SW480 (cell line): ENCODE measurements around the gene EIF3K.

Source experiments
- DNase-seq: peaks from one replicate; pipeline ENCODE4 v3.0.0-alpha.2; 2016; ENCODE audit warnings: low spot score

The EIF3K gene

GRCh38 chr19:38665950-38666662, 47.1 kb downstream of the EIF3K start:
- DNase-seq, result peak; percentile 90

GRCh38 chr19:38666663-38667511, 47.9 kb downstream of the EIF3K start:
- DNase-seq, result no peak

- DNase-seq, result no peak
Observed at GRCh38 chr19:38667661-38668171, 48.7 kb downstream of the EIF3K start.

- peak; percentile 83 for DNase-seq
Observed at GRCh38 chr19:38669552-38669951, 50.6 kb downstream of the EIF3K start.

- DNase-seq, result peak; percentile 97
Observed at GRCh38 chr19:38670921-38671398, 52.0 kb downstream of the EIF3K start.

- DNase-seq, result no peak
Observed at GRCh38 chr19:38671654-38672053, 52.7 kb downstream of the EIF3K start.

- DNase-seq, result no peak
Observed at GRCh38 chr19:38673030-38673429, 54.0 kb downstream of the EIF3K start.

GRCh38 chr19:38674388-38675171, 55.6 kb downstream of the EIF3K start:
- no peak for DNase-seq

- peak; percentile 80 for DNase-seq
Observed at GRCh38 chr19:38675611-38676010, 56.6 kb downstream of the EIF3K start.

GRCh38 chr19:38676023-38676877, 57.3 kb downstream of the EIF3K start:
- DNase-seq, result peak; percentile 89

- no peak for DNase-seq
Observed at GRCh38 chr19:38676878-38677646, 58.1 kb downstream of the EIF3K start.

- DNase-seq, result no peak
Observed at GRCh38 chr19:38678217-38678890, 59.4 kb downstream of the EIF3K start.

GRCh38 chr19:38678891-38679494, 60.0 kb downstream of the EIF3K start:
- DNase-seq, result no peak

GRCh38 chr19:38679839-38680238, 60.9 kb downstream of the EIF3K start:
- DNase-seq, result peak; percentile 78

- no peak for DNase-seq
Observed at GRCh38 chr19:38682195-38682867, 63.3 kb downstream of the EIF3K start.

- peak; percentile 86 for DNase-seq
Observed at GRCh38 chr19:38682872-38683392, 63.9 kb downstream of the EIF3K start.

GRCh38 chr19:38683393-38684077, 64.5 kb downstream of the EIF3K start:
- peak; percentile 100 for DNase-seq
